ENCODE data around the gene GMPR.

- TF ChIP-seq CTCF (IDR thresholded peaks at IDR 0.05) (no peak), POLR2A (IDR thresholded peaks at IDR 0.05) (no peak)
Measured at GRCh38 chr6:16335176-16335575, 96.8 kb downstream of the GMPR start.
